GM12875 (cell line): ENCODE data around the gene EMILIN2.
"Not testable (repeated sequence)": the region's sequence is repeated elsewhere in the genome, so short reads cannot be mapped to it uniquely, and the experiment has no call there.

Source experiments
- H3K4me3 ChIP-seq: one replicate; pipeline ENCODE4 v1.5.1; 2011; ENCODE audit warnings: low read depth, low read length, control low read depth
- CTCF ChIP-seq: IDR thresholded peaks from 2 replicates; pipeline ENCODE4 v1.5.1; 2011; ENCODE audit warnings: low read depth, mild to moderate bottlenecking, control low read depth, inconsistent platforms, low read length, moderate library complexity, borderline replicate concordance; ENCODE audit not compliant: insufficient read depth

The EMILIN2 gene

GRCh38 chr18:2914185-2914880 lies 67.5 kb downstream of the EMILIN2 start:
- H3K4me3 ChIP-seq = no peak overlapping the region
- no peak for TF ChIP-seq CTCF

- no peak overlapping the region for H3K4me3 ChIP-seq
- no peak for TF ChIP-seq CTCF
These were observed 68.1 kb downstream of the EMILIN2 start for GRCh38 chr18:2914881-2915240.

GRCh38 chr18:2915486-2915885 lies 68.7 kb downstream of the EMILIN2 start:
- H3K4me3 ChIP-seq = not testable (repeated sequence)

GRCh38 chr18:2916184-2916583 lies 69.4 kb downstream of the EMILIN2 start:
- TF ChIP-seq CTCF = no peak
- no peak overlapping the region for H3K4me3 ChIP-seq

- H3K4me3 ChIP-seq = no peak overlapping the region
- no peak for TF ChIP-seq CTCF
These were observed 70.6 kb downstream of the EMILIN2 start for GRCh38 chr18:2917259-2918047.

GRCh38 chr18:2918761-2919550 lies 72.2 kb downstream of the EMILIN2 start:
- no peak for TF ChIP-seq CTCF
- H3K4me3 ChIP-seq = no peak overlapping the region

- no peak overlapping the region for H3K4me3 ChIP-seq
- TF ChIP-seq CTCF = no peak
These were observed 72.8 kb downstream of the EMILIN2 start for GRCh38 chr18:2919600-2919999.
